Kidney (tissue), 14 donors: Measurements from ENCODE around the gene EFCAB6. TPM values are rescaled to one million over a fixed set of nuclear protein-coding genes. Genes with fewer than 3 reads are reported as not detected.

Experiments used
- DNase-seq, 5 donors: peaks; one replicate each; pipeline ENCODE4 v3.0.0-alpha.2; 2013 to 2020
- FAIRE-seq: peaks from 2 replicates; lab custom pipeline; 2012; peaks lifted over from hg19 to GRCh38; lab: Jason Lieb, UNC
- H3K27ac ChIP-seq, 2 donors: one replicate each; pipeline ENCODE4 v1.7.0; 2013; ENCODE audit warnings: low read depth in 2 of 2, low read length in 2 of 2, inconsistent platforms in 1 of 2
- H3K27me3 ChIP-seq: one replicate; pipeline ENCODE4 v1.7.1; 2013; ENCODE audit warnings: low read length, inconsistent platforms; ENCODE audit not compliant: control insufficient read depth, insufficient read depth
- H3K36me3 ChIP-seq, 3 donors: one replicate each; pipeline versions ENCODE4 v1.7.0 to v1.7.1; 2013; ENCODE audit warnings: low read length in 3 of 3, control low read depth in 1 of 3, inconsistent platforms in 1 of 3; ENCODE audit not compliant: insufficient read depth in 3 of 3, control insufficient read depth in 2 of 3
- H3K4me1 ChIP-seq, 3 donors: one replicate each; pipeline versions ENCODE4 v1.7.0 to v1.7.1; 2013; ENCODE audit warnings: low read length in 3 of 3, inconsistent platforms in 1 of 3, low read depth in 1 of 3; ENCODE audit not compliant: control insufficient read depth in 2 of 3, insufficient read depth in 2 of 3
- H3K4me3 ChIP-seq, 3 donors: one replicate each; pipeline versions ENCODE4 v1.7.0 to v1.8.1; 2013; ENCODE audit warnings: low read length in 3 of 3, control low read depth in 1 of 3, inconsistent platforms in 1 of 3
- H3K9ac ChIP-seq, 3 donors: one replicate each; pipeline versions ENCODE4 v1.7.0 to v1.7.1; 2013; ENCODE audit warnings: low read length in 3 of 3, control low read depth in 1 of 3, inconsistent platforms in 1 of 3
- H3K9me3 ChIP-seq, 3 donors: one replicate each; pipeline versions ENCODE4 v1.7.0 to v1.7.1; 2013; ENCODE audit warnings: low read length in 3 of 3, control low read depth in 1 of 3, inconsistent platforms in 1 of 3; ENCODE audit not compliant: control insufficient read depth in 2 of 3, insufficient read depth in 1 of 3
- intact Hi-C: fragments of 100-400 bp; cut with DNase I; formaldehyde crosslinking; loops from one replicate; pipeline ENCODE4 v1.11.1; 2022
- polyA plus RNA-seq: library from polyadenylated mRNA; stranded (reverse); fragments of 350-450 nt; fragmentation: Illumina TruSeq; extraction: RNeasy Lipid Tissue Mini Kit (QIAGEN cat#74804); gene quantifications from one replicate; pipeline ENCODE4 v1.2.3, GENCODE V29; 2014; ENCODE audit warnings: low read depth, low replicate concordance; ENCODE audit not compliant: insufficient read depth
- total RNA-seq: library from RNA; stranded (reverse); fragmentation: NEBNext Ultra II Directional; extraction: Animal tissue kit (Norgen Biotek cat#: 25700); gene quantifications from one replicate; pipeline ENCODE4 v1.2.1, GENCODE V29; 2021
- TF ChIP-seq, protein P1 (sequence below): IDR thresholded peaks from 3 replicates; pipeline ENCODE4 v1.5.1; 2012; ENCODE audit warnings: mild to moderate bottlenecking, moderate library complexity, borderline replicate concordance; ENCODE audit not compliant: insufficient read depth; ENCODE audit errors: extremely low read depth
- donor health status: control.
- donor health status: control.
- donor health status: control.
- donor health status: control.
- donor health status: control.
- donor health status: DM: yes; HTN: yes; CAD: no.
- donor health status: Normal renal cell carcinoma (clear cell type).

Gene EFCAB6
- total and polyA plus RNA-seq, 2 donors from 2014 or later: 1.5 to 11.8 TPM

DNA sequence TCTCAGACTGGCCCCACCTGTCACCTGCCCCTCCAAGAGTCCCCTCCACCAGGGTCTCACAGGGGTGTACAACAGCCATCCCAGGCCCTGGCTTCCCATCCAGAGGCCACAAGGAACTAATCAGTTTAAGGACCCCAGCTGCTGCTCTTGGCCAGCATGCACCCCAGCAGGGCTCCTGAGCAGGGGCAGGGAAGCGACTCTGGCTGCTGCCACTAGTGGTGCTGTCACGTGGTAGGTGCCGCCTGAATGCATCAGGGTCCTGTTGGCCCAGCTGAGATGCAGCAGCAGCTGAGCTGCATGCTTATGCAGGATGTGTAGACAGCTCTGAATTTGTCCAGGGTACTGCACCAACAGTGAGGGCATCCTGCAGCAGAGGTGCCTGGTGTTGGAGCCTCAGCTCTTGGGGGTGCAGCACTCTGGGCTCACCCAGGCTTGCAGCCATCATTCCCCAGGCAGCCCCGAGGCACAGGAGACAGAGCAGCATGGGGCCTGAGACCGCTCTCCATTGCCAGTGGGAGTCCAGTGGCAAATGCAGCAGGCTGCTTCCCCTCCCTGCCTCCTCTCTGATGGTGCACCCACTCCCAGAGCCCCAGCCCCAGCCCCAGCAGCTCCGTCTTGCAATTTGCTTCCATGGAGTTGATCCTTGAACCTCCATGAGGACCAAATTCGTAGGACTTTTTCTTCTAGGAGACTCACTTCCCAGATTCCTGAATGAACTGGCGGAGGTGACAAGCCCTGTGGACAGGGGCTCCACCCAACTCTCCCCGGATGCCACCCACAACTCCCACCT is 301.6 kb downstream of the EFCAB6 start:
- Histone ChIP-seq H3K9ac (no peak overlapping the region), H3K27ac (no peak overlapping the region), H3K4me3 (no peak overlapping the region), H3K36me3 (no peaks in the 10 kb centered on the region), H3K4me1 (no peaks in the 10 kb centered on the region), H3K27me3 (no peaks in the 10 kb centered on the region), H3K9me3 (no peaks in the 10 kb centered on the region)
- TF ChIP-seq, protein P1, sequence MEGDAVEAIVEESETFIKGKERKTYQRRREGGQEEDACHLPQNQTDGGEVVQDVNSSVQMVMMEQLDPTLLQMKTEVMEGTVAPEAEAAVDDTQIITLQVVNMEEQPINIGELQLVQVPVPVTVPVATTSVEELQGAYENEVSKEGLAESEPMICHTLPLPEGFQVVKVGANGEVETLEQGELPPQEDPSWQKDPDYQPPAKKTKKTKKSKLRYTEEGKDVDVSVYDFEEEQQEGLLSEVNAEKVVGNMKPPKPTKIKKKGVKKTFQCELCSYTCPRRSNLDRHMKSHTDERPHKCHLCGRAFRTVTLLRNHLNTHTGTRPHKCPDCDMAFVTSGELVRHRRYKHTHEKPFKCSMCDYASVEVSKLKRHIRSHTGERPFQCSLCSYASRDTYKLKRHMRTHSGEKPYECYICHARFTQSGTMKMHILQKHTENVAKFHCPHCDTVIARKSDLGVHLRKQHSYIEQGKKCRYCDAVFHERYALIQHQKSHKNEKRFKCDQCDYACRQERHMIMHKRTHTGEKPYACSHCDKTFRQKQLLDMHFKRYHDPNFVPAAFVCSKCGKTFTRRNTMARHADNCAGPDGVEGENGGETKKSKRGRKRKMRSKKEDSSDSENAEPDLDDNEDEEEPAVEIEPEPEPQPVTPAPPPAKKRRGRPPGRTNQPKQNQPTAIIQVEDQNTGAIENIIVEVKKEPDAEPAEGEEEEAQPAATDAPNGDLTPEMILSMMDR: no peak
- FAIRE-seq: no peak
- peak in 1 of 5 donors; percentile 49 for DNase-seq
- intact Hi-C loops: no loop called here

DNA sequence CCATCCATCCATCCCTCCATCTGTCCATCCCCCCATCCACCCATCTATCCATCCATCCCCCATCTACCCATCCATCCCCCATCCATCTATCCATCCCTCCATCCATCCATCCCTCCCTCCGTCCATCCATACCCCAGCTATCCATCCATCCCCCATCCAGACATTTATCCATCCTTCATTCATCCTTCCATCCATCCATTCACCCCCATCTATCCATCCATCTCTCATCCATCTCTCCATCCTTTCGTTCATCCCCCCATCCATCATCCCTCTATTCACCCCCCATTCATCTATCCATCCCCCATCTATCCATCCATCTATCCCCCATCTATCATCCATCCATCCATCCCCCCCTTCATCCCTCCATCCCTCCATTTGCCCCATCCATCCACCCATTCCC is 302.8 kb downstream of the EFCAB6 start:
- TF ChIP-seq, protein P1: no peak
- no peak overlapping the region for H3K9ac ChIP-seq
- no peak for FAIRE-seq
- no peak for DNase-seq
- H3K4me1 ChIP-seq: no peaks in the 10 kb centered on the region
- no peaks in the 10 kb centered on the region for H3K36me3 ChIP-seq
- H3K27ac ChIP-seq: no peak overlapping the region
- intact Hi-C loops: no loop called here
- no peaks in the 10 kb centered on the region for H3K27me3 ChIP-seq
- no peak overlapping the region for H3K4me3 ChIP-seq
- no peaks in the 10 kb centered on the region for H3K9me3 ChIP-seq

DNA sequence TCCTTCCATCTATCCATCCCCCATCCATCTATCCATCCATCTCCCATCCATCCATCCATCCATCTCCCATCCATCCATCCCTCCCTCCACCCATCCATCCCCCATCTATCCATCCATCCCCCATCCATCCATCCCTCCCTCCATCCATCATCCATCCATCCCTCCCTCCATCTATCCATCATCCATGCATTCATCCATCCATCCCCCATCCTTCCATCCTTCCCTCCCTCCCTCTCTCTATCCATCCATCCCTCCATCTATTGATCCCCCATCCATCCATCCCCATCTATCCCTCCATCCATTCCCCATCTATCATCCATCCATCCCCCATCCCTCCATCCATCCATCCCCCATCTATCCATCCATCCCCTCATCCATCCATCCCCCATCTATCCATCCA is 303.6 kb downstream of the EFCAB6 start:
- H3K4me1 ChIP-seq: no peaks in the 10 kb centered on the region
- FAIRE-seq (no peak), DNase-seq (no peak)
- no peak overlapping the region for H3K4me3 ChIP-seq
- no peaks in the 10 kb centered on the region for H3K27me3 ChIP-seq
- no peak overlapping the region for H3K9ac ChIP-seq
- intact Hi-C loops: no loop called here
- H3K9me3 ChIP-seq: peaks cover 0 to 2% (median 0%) of the 10 kb centered on the region in 3 donors
- TF ChIP-seq, protein P1: no peak
- no peak overlapping the region for H3K27ac ChIP-seq
- H3K36me3 ChIP-seq: no peaks in the 10 kb centered on the region

DNA sequence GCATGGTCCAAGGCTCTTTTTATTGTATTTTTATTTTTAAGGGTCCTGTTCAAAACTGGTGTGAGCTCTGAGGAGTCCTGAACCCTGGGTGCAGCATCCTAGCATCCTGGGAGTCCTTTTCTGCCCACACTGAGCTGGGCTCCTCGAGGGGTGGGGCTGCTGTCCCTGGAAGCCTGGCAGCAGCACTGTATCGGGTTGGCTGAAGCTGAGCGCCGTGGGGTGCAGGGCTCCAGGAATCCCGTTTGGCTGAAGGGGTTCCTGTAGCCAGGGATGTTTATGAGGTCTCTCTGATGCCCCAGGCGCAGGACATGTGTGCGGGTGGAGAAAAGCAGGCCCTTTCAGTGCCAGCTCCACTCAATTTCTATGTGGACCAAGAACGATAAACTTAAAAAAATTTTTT is 304.9 kb downstream of the EFCAB6 start:
- H3K27me3 ChIP-seq: no peaks in the 10 kb centered on the region
- no peaks in the 10 kb centered on the region for H3K36me3 ChIP-seq
- H3K9ac ChIP-seq: no peak overlapping the region
- no peak overlapping the region for H3K27ac ChIP-seq
- H3K9me3 ChIP-seq: peaks cover 0 to 2% (median 0%) of the 10 kb centered on the region in 3 donors
- peak in 1 of 5 donors; percentile 43 for DNase-seq
- H3K4me3 ChIP-seq: no peak overlapping the region
- intact Hi-C loops: no loop called here
- H3K4me1 ChIP-seq: no peaks in the 10 kb centered on the region
- TF ChIP-seq, protein P1: no peak
- no peak for FAIRE-seq
